A549 treated with DMSO at 1 μM for 4 hours (cell line): ENCODE results near the gene AKAP7. TPM values are rescaled to one million over a fixed set of nuclear protein-coding genes. Genes with fewer than 3 reads are reported as not detected.

Source experiments
- total RNA-seq: library from RNA; stranded (reverse); fragments of 200-300 nt; extraction: Qiagen RNA extraction; gene quantifications from 5 replicates; pipeline ENCODE4 v1.2.3, GENCODE V29; 2022; ENCODE audit warnings: low read depth

Gene AKAP7
- 2.1 to 3.5 TPM (median 3.3 TPM) in 5 replicates for total RNA-seq

DNA sequence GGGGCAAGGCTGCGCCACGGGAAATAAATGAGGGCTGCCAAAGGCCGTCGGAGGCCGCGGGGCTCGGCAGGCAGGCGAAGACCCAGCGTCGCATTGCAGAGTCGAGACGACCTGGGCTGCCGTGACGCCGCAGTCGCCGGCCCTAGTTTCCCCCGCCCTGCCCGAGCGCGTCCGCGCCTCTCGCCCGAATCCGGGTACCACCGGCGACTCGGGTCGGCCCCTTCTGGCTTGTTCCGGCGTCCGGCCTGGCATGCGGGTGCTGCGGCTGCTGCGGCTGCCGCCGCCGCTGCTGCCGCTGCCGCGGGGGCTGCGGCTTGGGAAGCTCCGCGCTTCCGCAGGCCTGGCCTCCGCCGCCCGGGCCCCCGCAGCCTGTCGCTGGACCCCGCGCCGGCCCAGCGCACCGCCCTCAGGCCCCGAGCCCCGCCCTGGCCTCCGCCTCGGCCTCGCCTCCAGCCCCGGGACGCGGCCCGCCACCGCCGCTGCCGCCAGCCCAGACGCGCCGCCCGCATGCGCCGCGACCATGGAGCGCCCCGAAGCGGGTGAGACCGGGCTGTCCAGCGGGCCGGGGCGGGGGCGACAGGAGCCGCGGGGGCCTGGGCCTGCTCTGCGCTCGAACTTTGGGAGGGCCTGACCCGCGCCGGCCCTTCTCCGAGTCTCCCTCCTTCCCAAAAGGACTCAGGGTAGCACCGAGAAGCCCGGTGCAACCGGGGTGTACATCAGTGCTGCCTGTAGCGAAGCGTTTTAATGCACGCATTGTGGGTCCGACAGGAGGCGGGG is at the start of gene AKAP7:
TSS of gene AKAP7 (plus strand) at position 224 of the 777 bp plus-strand sequence. CDS start at position 521, 297 bp downstream.

Other genes with a start within 250 kb of the AKAP7 start
- gene EPB41L2, start 72.2 kb upstream of the AKAP7 start, total RNA-seq: 35.5 to 45.3 TPM (median 42.9 TPM) in 5 replicates